ENCODE measurements around the gene PRPF8.

PRPF8 gene

DNA sequence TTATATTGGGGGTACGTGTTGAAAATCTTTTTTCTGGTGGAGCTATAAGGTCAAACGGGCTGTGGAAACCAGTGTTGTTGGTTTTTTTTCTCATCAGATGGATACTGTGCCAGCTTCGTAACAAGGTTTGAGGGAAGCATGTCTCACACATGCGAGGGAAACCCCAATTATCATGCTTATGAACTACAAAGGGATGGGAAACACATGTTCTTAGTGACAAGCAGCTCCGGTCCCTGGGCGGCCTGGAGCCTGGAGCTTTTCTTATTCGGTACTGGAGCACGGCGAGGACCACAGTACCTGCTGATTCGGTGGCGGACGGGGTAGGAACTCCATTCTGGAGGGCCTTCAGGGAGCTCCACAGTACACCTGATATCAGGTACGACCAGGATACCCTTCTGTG, 68.6 kb downstream of the PRPF8 start:
- TF ChIP-seq REST (IDR thresholded peaks at IDR 0.05; ENCODE audit: insufficient replicate concordance, low read depth) (no peak), POLR2AphosphoS5 (IDR thresholded peaks at IDR 0.05; ENCODE audit: low read depth) (no peak), SPI1 (IDR thresholded peaks at IDR 0.05; ENCODE audit: borderline replicate concordance, low read depth) (no peak), GABPA (IDR thresholded peaks at IDR 0.05; ENCODE audit: low read depth) (no peak)
- TF ChIP-seq, protein P1, sequence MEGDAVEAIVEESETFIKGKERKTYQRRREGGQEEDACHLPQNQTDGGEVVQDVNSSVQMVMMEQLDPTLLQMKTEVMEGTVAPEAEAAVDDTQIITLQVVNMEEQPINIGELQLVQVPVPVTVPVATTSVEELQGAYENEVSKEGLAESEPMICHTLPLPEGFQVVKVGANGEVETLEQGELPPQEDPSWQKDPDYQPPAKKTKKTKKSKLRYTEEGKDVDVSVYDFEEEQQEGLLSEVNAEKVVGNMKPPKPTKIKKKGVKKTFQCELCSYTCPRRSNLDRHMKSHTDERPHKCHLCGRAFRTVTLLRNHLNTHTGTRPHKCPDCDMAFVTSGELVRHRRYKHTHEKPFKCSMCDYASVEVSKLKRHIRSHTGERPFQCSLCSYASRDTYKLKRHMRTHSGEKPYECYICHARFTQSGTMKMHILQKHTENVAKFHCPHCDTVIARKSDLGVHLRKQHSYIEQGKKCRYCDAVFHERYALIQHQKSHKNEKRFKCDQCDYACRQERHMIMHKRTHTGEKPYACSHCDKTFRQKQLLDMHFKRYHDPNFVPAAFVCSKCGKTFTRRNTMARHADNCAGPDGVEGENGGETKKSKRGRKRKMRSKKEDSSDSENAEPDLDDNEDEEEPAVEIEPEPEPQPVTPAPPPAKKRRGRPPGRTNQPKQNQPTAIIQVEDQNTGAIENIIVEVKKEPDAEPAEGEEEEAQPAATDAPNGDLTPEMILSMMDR (IDR thresholded peaks at IDR 0.05; ENCODE audit: insufficient read depth, low read length): no peak
- DNase-seq (ENCODE audit: low read depth in 1 of 2, low spot score in 1 of 2): no peak
- Histone ChIP-seq H3K27ac (replicated peaks) (no peak overlapping the region), H3K27me3 (ENCODE audit: insufficient read depth, poor library complexity, severe bottlenecking) (no peaks in the 10 kb centered on the region), H3K4me3 (replicated peaks; ENCODE audit: insufficient read depth, low read length) (no peak overlapping the region)

GRCh38 chr17:1612400-1612799, 72.3 kb downstream of the PRPF8 start:
- Histone ChIP-seq H3K27me3 (ENCODE audit: insufficient read depth, poor library complexity, severe bottlenecking) (no peaks in the 10 kb centered on the region), H3K4me3 (replicated peaks; ENCODE audit: insufficient read depth, low read length) (no peak overlapping the region), H3K27ac (replicated peaks) (no peak overlapping the region)
- TF ChIP-seq GABPA (IDR thresholded peaks at IDR 0.05; ENCODE audit: low read depth): no peak
- no peak for DNase-seq (ENCODE audit: low read depth in 1 of 2, low spot score in 1 of 2)

DNA sequence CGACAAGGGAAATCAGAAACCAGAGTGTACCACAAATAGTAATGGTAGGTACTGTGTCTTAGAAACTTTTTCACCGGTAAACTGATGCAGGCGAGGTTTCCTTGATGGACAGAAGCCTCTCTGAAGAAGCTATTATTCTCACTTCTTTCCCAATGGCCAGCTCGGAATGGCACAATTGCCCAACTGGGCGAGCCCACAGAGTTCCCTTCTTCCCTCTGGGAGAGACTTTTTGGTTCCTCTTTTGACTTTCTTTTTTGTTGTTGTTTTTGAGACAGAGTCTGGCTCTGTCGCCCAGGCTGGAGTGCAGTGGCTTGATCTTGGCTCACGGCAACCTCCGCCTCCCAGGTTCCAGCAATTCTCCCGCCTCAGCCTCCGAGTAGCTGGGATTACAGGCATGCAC, 73.0 kb downstream of the PRPF8 start:
- TF ChIP-seq REST (IDR thresholded peaks at IDR 0.05; ENCODE audit: insufficient replicate concordance, low read depth) (no peak), POLR2AphosphoS5 (IDR thresholded peaks at IDR 0.05; ENCODE audit: low read depth) (no peak), SPI1 (IDR thresholded peaks at IDR 0.05; ENCODE audit: borderline replicate concordance, low read depth) (no peak), GABPA (IDR thresholded peaks at IDR 0.05; ENCODE audit: low read depth) (no peak)
- TF ChIP-seq, protein P1 (IDR thresholded peaks at IDR 0.05; ENCODE audit: insufficient read depth, low read length): no peak

DNA sequence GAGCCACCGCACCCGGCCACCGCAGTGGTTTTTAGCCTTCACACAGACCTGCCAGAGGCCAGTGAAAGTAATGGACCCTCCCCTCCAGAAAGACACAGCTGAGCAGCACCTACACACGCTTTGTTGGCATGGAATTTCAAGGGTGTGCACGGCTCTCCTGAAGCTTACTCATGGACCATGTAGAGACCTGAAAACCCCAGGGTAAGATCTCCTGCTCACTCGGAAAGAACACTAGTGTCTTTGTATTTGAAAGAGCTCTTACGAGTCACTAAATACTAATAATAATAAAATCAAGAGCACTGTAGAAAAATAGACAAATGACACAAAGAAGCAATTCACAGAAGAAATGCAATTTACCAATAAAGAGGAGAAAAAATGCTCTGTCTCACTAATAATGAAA, 76.0 kb downstream of the PRPF8 start:
- no peak for TF ChIP-seq SPI1 (IDR thresholded peaks at IDR 0.05; ENCODE audit: borderline replicate concordance, low read depth)
- TF ChIP-seq, protein P1 (IDR thresholded peaks at IDR 0.05; ENCODE audit: insufficient read depth, low read length): no peak
- TF ChIP-seq POLR2AphosphoS5 (IDR thresholded peaks at IDR 0.05; ENCODE audit: low read depth): no peak
- no peak for TF ChIP-seq REST (IDR thresholded peaks at IDR 0.05; ENCODE audit: insufficient replicate concordance, low read depth)
- TF ChIP-seq GABPA (IDR thresholded peaks at IDR 0.05; ENCODE audit: low read depth): no peak
- DNase-seq (ENCODE audit: low read depth in 1 of 2, low spot score in 1 of 2): no peak
- no peak overlapping the region for H3K4me3 ChIP-seq (replicated peaks; ENCODE audit: insufficient read depth, low read length)
- no peak overlapping the region for H3K27ac ChIP-seq (replicated peaks)
- no peaks in the 10 kb centered on the region for H3K27me3 ChIP-seq (ENCODE audit: insufficient read depth, poor library complexity, severe bottlenecking)

More for the DNA sequence above, 73.0 kb downstream of the PRPF8 start:
- DNase-seq (ENCODE audit: low read depth in 1 of 2, low spot score in 1 of 2): peak in 1 of 2 experiments; percentile 20
- no peaks in the 10 kb centered on the region for H3K27me3 ChIP-seq (ENCODE audit: insufficient read depth, poor library complexity, severe bottlenecking)
- H3K4me3 ChIP-seq (replicated peaks; ENCODE audit: insufficient read depth, low read length): no peak overlapping the region
- H3K27ac ChIP-seq (replicated peaks): no peak overlapping the region
